ENCODE results near the gene TMEM161B.

The TMEM161B gene

DNA sequence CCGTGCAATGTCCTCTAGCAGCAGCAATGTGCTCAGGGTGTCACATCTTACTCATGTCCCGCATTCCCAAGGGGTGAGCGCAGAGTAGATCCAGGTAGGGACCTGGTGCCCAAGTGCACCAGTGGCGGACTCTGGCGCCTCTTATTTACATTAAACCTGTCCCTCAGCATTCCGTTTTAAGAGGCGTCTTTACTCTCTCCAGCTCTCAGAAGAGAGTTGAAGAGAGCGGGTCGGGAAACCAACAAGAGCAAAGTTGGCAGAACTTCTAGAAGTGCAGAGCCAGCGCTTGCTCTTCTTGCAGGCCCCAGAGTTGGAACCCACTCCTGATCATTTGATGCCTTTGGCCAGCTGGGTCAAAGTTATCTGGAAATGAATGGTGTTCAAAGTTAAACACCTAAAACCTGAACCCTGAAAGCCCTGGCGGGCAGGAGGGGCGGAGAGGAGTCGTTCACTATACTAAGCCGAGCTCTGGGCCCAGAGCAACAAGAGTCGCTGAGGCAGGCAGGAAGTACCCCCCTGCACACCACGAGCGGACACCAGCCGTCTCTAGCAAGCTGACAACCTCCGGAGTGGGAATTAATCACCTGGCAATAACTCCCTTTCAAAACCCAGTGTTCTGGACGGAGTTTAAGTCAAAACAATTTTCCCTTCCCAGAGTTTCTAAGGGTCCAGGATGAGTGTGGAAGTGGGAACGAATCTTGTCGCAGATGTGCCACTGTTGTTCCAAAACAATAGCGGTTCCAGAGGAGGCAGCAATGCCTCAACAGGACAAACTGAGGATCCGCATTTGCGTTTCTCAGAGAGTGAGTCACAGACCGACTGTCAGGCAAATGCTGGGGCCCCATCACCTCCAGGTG lies 122.8 kb downstream of the TMEM161B start:
- DNase-seq (ENCODE audit: low read depth in 1 of 2, low spot score in 1 of 2): no peak
- peaks cover 3% of the 10 kb centered on the region for H3K27me3 ChIP-seq (ENCODE audit: insufficient read depth, poor library complexity, severe bottlenecking)
- TF ChIP-seq POLR2AphosphoS5 (IDR thresholded peaks at IDR 0.05; ENCODE audit: low read depth): no peak
- TF ChIP-seq, protein P1, sequence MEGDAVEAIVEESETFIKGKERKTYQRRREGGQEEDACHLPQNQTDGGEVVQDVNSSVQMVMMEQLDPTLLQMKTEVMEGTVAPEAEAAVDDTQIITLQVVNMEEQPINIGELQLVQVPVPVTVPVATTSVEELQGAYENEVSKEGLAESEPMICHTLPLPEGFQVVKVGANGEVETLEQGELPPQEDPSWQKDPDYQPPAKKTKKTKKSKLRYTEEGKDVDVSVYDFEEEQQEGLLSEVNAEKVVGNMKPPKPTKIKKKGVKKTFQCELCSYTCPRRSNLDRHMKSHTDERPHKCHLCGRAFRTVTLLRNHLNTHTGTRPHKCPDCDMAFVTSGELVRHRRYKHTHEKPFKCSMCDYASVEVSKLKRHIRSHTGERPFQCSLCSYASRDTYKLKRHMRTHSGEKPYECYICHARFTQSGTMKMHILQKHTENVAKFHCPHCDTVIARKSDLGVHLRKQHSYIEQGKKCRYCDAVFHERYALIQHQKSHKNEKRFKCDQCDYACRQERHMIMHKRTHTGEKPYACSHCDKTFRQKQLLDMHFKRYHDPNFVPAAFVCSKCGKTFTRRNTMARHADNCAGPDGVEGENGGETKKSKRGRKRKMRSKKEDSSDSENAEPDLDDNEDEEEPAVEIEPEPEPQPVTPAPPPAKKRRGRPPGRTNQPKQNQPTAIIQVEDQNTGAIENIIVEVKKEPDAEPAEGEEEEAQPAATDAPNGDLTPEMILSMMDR (IDR thresholded peaks at IDR 0.05; ENCODE audit: insufficient read depth, low read length): no peak
- TF ChIP-seq SPI1 (IDR thresholded peaks at IDR 0.05; ENCODE audit: borderline replicate concordance, low read depth): no peak
- TF ChIP-seq, protein P2, sequence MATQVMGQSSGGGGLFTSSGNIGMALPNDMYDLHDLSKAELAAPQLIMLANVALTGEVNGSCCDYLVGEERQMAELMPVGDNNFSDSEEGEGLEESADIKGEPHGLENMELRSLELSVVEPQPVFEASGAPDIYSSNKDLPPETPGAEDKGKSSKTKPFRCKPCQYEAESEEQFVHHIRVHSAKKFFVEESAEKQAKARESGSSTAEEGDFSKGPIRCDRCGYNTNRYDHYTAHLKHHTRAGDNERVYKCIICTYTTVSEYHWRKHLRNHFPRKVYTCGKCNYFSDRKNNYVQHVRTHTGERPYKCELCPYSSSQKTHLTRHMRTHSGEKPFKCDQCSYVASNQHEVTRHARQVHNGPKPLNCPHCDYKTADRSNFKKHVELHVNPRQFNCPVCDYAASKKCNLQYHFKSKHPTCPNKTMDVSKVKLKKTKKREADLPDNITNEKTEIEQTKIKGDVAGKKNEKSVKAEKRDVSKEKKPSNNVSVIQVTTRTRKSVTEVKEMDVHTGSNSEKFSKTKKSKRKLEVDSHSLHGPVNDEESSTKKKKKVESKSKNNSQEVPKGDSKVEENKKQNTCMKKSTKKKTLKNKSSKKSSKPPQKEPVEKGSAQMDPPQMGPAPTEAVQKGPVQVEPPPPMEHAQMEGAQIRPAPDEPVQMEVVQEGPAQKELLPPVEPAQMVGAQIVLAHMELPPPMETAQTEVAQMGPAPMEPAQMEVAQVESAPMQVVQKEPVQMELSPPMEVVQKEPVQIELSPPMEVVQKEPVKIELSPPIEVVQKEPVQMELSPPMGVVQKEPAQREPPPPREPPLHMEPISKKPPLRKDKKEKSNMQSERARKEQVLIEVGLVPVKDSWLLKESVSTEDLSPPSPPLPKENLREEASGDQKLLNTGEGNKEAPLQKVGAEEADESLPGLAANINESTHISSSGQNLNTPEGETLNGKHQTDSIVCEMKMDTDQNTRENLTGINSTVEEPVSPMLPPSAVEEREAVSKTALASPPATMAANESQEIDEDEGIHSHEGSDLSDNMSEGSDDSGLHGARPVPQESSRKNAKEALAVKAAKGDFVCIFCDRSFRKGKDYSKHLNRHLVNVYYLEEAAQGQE (IDR thresholded peaks at IDR 0.05; ENCODE audit: insufficient replicate concordance, low read depth): no peak
- TF ChIP-seq GABPA (IDR thresholded peaks at IDR 0.05; ENCODE audit: low read depth): no peak
- H3K27ac ChIP-seq (replicated peaks): no peak overlapping the region
- H3K4me3 ChIP-seq (replicated peaks; ENCODE audit: insufficient read depth, low read length): no peak overlapping the region

DNA sequence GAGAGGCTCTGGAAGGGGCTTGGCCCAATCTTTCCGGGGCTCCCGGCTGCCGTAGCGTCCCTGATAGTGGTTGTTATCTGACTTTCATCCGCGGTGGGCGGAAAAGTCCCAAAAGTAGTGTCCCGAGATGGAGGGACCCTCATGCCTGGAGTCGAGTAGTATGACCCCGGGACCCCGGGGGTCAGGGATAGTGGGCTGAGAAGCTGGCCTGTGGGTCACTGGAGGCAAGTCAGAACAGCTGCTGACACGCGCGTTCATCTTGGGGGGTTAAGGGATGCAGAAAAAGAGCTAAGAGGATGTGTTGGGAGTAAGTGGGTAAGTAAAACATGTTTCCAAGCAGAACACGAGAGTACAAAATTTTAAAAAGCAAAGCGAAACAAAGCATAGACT lies 123.4 kb downstream of the TMEM161B start:
- H3K27ac ChIP-seq (replicated peaks): no peak overlapping the region
- no peak for DNase-seq (ENCODE audit: low read depth in 1 of 2, low spot score in 1 of 2)
- no peak for TF ChIP-seq POLR2AphosphoS5 (IDR thresholded peaks at IDR 0.05; ENCODE audit: low read depth)
- TF ChIP-seq, protein P2 (IDR thresholded peaks at IDR 0.05; ENCODE audit: insufficient replicate concordance, low read depth): no peak
- TF ChIP-seq, protein P1 (IDR thresholded peaks at IDR 0.05; ENCODE audit: insufficient read depth, low read length): no peak
- TF ChIP-seq GABPA (IDR thresholded peaks at IDR 0.05; ENCODE audit: low read depth): no peak
- H3K27me3 ChIP-seq (ENCODE audit: insufficient read depth, poor library complexity, severe bottlenecking): peaks cover 3% of the 10 kb centered on the region
- H3K4me3 ChIP-seq (replicated peaks; ENCODE audit: insufficient read depth, low read length): no peak overlapping the region

Measured in HL-60 (cell line).